Panc1 (cell line): ENCODE measurements around the gene TWF2. TPM values are rescaled to one million over a fixed set of nuclear protein-coding genes. Genes with fewer than 3 reads are reported as not detected.
A peak's percentile ranks its signal among the peaks of the same experiment; 100 is the strongest.

Experiments used
- ATAC-seq: fragments of 200-7000 bp; cut with Tn5 transposase; 2 replicates; pipeline ENCODE4 v1.9.1; 2020; ENCODE audit warnings: mild to moderate bottlenecking, moderate library complexity
- BruUV-seq: library from RNA; stranded (reverse); fragments of 400-500 nt; replicated peaks from 2 replicates; lab custom pipeline; 2021; lab: Mats Ljungman, UMichigan
- CTCF ChIA-PET: fragments of 300-600 bp; sonication (Branson Sonifier 250); formaldehyde crosslinking; loops from one replicate; lab custom pipeline; 2022; ENCODE audit warnings: antibody characterized with exemption; lab: Charles Lee
- POLR2A ChIA-PET: fragments of 300-600 bp; sonication (Branson Sonifier 250); formaldehyde crosslinking; loops from one replicate; lab custom pipeline; 2022; ENCODE audit warnings: antibody characterized with exemption; lab: Charles Lee
- DNase-seq: peaks from one replicate; pipeline ENCODE4 v3.0.0-alpha.2; 2010; ENCODE audit warnings: low read depth, low spot score
- H3K27ac ChIP-seq: 2 replicates; pipeline ENCODE4 v1.5.1; 2011; ENCODE audit warnings: mild to moderate bottlenecking, low read length, inconsistent platforms
- H3K27me3 ChIP-seq: fragments of 200-500 bp; sonication (Bioruptor generic); 2 replicates; pipeline ENCODE4 v1.6.0; 2014; ENCODE audit warnings: low read length, inconsistent platforms; ENCODE audit not compliant: control insufficient read depth, insufficient read depth
- H3K36me3 ChIP-seq: fragments of 200-500 bp; sonication (Bioruptor generic); 2 replicates; pipeline ENCODE4 v1.5.1; 2014; ENCODE audit warnings: inconsistent platforms, mild to moderate bottlenecking, low read length, moderate library complexity; ENCODE audit not compliant: control insufficient read depth, insufficient read depth
- H3K4me1 ChIP-seq: 2 replicates; pipeline ENCODE4 v1.5.1; 2011; ENCODE audit warnings: inconsistent platforms, mild to moderate bottlenecking, low read length, moderate library complexity; ENCODE audit not compliant: control insufficient read depth, insufficient read depth
- H3K4me3 ChIP-seq, 2 experiments: 2 replicates each; pipeline ENCODE4 v1.5.1; 2011 to 2012; ENCODE audit warnings: low read depth in 2 of 2, low read length in 2 of 2, mild to moderate bottlenecking in 2 of 2, inconsistent platforms in 1 of 2, moderate library complexity in 1 of 2
- H3K9me3 ChIP-seq: fragments of 200-500 bp; sonication (Bioruptor generic); 2 replicates; pipeline ENCODE4 v1.5.1; 2014; ENCODE audit warnings: low read depth, mild to moderate bottlenecking, inconsistent platforms, low read length, moderate library complexity; ENCODE audit not compliant: control insufficient read depth, insufficient read depth
- CTCF ChIP-seq: fragments of 450-650 bp; IDR thresholded peaks from 2 replicates; pipeline ENCODE4 v1.5.1; 2017; ENCODE audit warnings: mild to moderate bottlenecking
- POLR2AphosphoS5 ChIP-seq: IDR thresholded peaks from 2 replicates; pipeline ENCODE4 v1.6.1; 2012; ENCODE audit warnings: mild to moderate bottlenecking, low read depth, low read length, moderate library complexity
- REST ChIP-seq, 2 experiments: IDR thresholded peaks; 2 replicates each; pipeline ENCODE4 v1.6.1; 2011 to 2012; ENCODE audit warnings: low read depth in 2 of 2, control low read depth in 1 of 2, low read length in 1 of 2, mild to moderate bottlenecking in 1 of 2, moderate library complexity in 1 of 2; ENCODE audit not compliant: insufficient read depth in 1 of 2
- SIN3A ChIP-seq: IDR thresholded peaks from 2 replicates; pipeline ENCODE4 v1.6.1; 2012; ENCODE audit warnings: low read depth, mild to moderate bottlenecking, low read length, moderate library complexity, borderline replicate concordance; ENCODE audit not compliant: insufficient read depth
- TCF7L2 ChIP-seq: IDR thresholded peaks from 2 replicates; pipeline ENCODE4 v1.6.1; 2011; ENCODE audit warnings: mild to moderate bottlenecking, low read depth, low read length, inconsistent platforms
- in situ Hi-C: cut with HindIII; loops from 2 replicates; pipeline ENCODE4 v1.10.0; 2016; ENCODE audit warnings: low sequenced_read_pairs, low pct_unique_long_range_greater_than_20kb
- intact Hi-C: fragments of 100-400 bp; cut with micrococcal nuclease; formaldehyde crosslinking; loops from one replicate; pipeline ENCODE4 v1.10.0; 2022; ENCODE audit not compliant: unreplicated experiment
- total RNA-seq: library from RNA; stranded (reverse); gene quantifications from one replicate; pipeline ENCODE4 v1.2.1, GENCODE V29; 2021; ENCODE audit not compliant: unreplicated experiment

The TWF2 gene
- total RNA-seq, 1 experiment from 2014 or later, result 51.9 TPM

DNA sequence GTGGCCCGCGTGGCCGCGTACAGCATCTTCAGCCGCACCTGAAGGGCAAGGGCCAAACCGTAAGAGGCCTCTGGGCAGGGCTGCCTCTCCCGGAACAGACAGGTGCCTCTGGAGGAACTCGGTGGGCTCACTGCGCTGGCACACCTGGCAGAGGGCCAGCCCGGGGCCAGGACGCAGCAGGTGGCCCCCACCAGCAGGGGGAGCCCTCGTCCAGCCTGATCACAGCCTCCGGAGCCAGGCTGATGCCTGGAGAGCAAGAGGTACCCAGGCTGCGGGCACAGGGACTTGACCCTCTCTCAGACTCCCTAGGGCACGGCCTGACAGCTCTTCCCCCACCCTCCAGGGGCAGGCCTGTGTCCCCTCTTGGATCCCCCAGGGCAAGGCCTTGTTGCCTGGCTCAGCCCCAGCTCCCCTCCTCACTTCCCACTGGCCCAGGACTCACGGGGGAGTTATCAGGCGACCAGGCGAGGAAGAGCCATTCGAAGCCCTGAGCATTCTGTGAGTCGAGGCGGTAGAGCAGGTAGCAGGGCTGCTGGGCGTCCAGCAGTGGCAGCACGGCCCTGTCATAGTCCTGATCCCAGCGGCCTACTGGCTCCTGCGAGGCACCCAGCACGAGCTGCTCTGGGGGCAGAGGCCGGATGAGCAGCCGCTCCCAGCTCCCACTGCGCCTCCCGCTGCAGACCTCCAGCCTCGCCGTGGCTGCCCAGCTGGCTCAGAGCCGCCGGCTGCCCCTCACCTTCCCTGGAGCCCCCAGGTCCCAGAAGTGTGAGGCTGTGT, 7.3 kb downstream of the TWF2 start:
- CTCF ChIA-PET, result interaction anchor here (0.6 to 1.4 kb wide), 5 partner anchors 9 to 180 kb away, joined by 3 to 4 read pairs (median 3); no protein-coding TSS in a partner anchor
- ATAC-seq (peak; percentile 80), DNase-seq (no peak)
- Histone ChIP-seq H3K4me1 (peaks cover 5% of the 10 kb centered on the region), H3K27ac (no peak overlapping the region), H3K36me3 (no peaks in the 10 kb centered on the region), H3K4me3 (no peak overlapping the region), H3K9me3 (no peaks in the 10 kb centered on the region), H3K27me3 (no peaks in the 10 kb centered on the region)
- intact Hi-C loops, result loop anchor here (10.0 kb wide), 1 partner anchor 103 kb away; no protein-coding TSS in a partner anchor
- TF ChIP-seq REST (IDR thresholded peaks at IDR 0.05; ENCODE audit: insufficient read depth in 1 of 2, low read depth in 2 of 2, low read length in 1 of 2) (no peak), CTCF (peak; percentile 91)
- BruUV-seq, result no TSS peak
- in situ Hi-C loops, result no loop called here
- POLR2A ChIA-PET, result no interaction called here

- ChIA-PET CTCF (interaction anchor here (0.6 to 1.4 kb wide), 3 partner anchors 8 to 18 kb away, joined by 3 read pairs; no protein-coding TSS in a partner anchor), POLR2A (no interaction called here)
- Histone ChIP-seq H3K9me3 (no peaks in the 10 kb centered on the region), H3K27me3 (no peaks in the 10 kb centered on the region), H3K36me3 (no peaks in the 10 kb centered on the region), H3K4me3 (no peak overlapping the region), H3K27ac (no peak overlapping the region), H3K4me1 (no peaks in the 10 kb centered on the region)
- TF ChIP-seq CTCF (no peak), SIN3A (no peak), REST (IDR thresholded peaks at IDR 0.05; ENCODE audit: insufficient read depth in 1 of 2, low read depth in 2 of 2, low read length in 1 of 2) (no peak), POLR2AphosphoS5 (no peak), TCF7L2 (no peak)
- in situ Hi-C loops, result no loop called here
- DNase-seq (no peak), ATAC-seq (no peak; the same call in 1 of the 2 replicates)
- intact Hi-C loops, result loop anchor here (10.0 kb wide), 1 partner anchor 104 kb away; no protein-coding TSS in a partner anchor
- no TSS peak for BruUV-seq
Observed at GRCh38 chr3:52230889-52231499, 8.0 kb downstream of the TWF2 start.
